H9 (cell line): ENCODE data around the gene SNTG2. TPM values are rescaled to one million over a fixed set of nuclear protein-coding genes. Genes with fewer than 3 reads are reported as not detected.
"Not testable (repeated sequence)": the region's sequence is repeated elsewhere in the genome, so short reads cannot be mapped to it uniquely, and the experiment has no call there.

Experiments used
- DNase-seq: peaks from one replicate; pipeline ENCODE4 v3.0.0-alpha.2; 2017
- H2AFZ ChIP-seq: one replicate; pipeline ENCODE4 v1.6.1; 2013; ENCODE audit warnings: mild to moderate bottlenecking, low read length, control low read depth, moderate library complexity
- H2AK5ac ChIP-seq: 2 replicates; pipeline ENCODE4 v1.6.1; 2013; ENCODE audit warnings: low read length, control low read depth, mixed read lengths; ENCODE audit not compliant: insufficient read length
- H2BK120ac ChIP-seq: one replicate; pipeline ENCODE4 v1.6.1; 2013; ENCODE audit warnings: low read depth, mild to moderate bottlenecking, low read length, control low read depth, inconsistent platforms; ENCODE audit not compliant: poor library complexity, severe bottlenecking
- H2BK12ac ChIP-seq: 2 replicates; pipeline ENCODE4 v1.6.1; 2013; ENCODE audit warnings: low read length, control low read depth, mixed read lengths, low read depth; ENCODE audit not compliant: insufficient read length
- H2BK15ac ChIP-seq: 2 replicates; pipeline ENCODE4 v1.6.1; 2013; ENCODE audit warnings: low read depth, low read length, control low read depth
- H2BK20ac ChIP-seq: one replicate; pipeline ENCODE4 v1.6.1; 2013; ENCODE audit warnings: low read depth, mild to moderate bottlenecking, low read length, control low read depth, inconsistent platforms; ENCODE audit not compliant: poor library complexity, severe bottlenecking
- H2BK5ac ChIP-seq: 2 replicates; pipeline ENCODE4 v1.6.1; 2013; ENCODE audit warnings: low read length, control low read depth, mixed read lengths; ENCODE audit not compliant: insufficient read length
- H3K14ac ChIP-seq: 2 replicates; pipeline ENCODE4 v1.6.1; 2013; ENCODE audit warnings: low read length, control low read depth; ENCODE audit not compliant: insufficient read depth
- H3K18ac ChIP-seq: 2 replicates; pipeline ENCODE4 v1.6.1; 2013; ENCODE audit warnings: low read depth, mild to moderate bottlenecking, mixed read lengths, low read length, control low read depth; ENCODE audit not compliant: insufficient read length
- H3K23ac ChIP-seq: 2 replicates; pipeline ENCODE4 v1.6.1; 2013; ENCODE audit warnings: low read length, control low read depth, mixed read lengths, low read depth; ENCODE audit not compliant: insufficient read length
- H3K23me2 ChIP-seq: 2 replicates; pipeline ENCODE4 v1.6.1; 2013; ENCODE audit warnings: low read depth, mild to moderate bottlenecking, mixed read lengths, low read length, control low read depth; ENCODE audit not compliant: insufficient read length, poor library complexity, severe bottlenecking
- H3K27ac ChIP-seq: 2 replicates; pipeline ENCODE4 v1.5.1; 2013; ENCODE audit warnings: low read length, control low read depth, mixed read lengths, low read depth; ENCODE audit not compliant: insufficient read length
- H3K27me3 ChIP-seq: 2 replicates; pipeline ENCODE4 v1.6.1; 2013; ENCODE audit warnings: low read length, control low read depth, inconsistent platforms; ENCODE audit not compliant: insufficient read depth
- H3K4ac ChIP-seq: 2 replicates; pipeline ENCODE4 v1.6.1; 2013; ENCODE audit warnings: low read depth, mild to moderate bottlenecking, control low read depth, inconsistent platforms, low read length, moderate library complexity
- H3K4me1 ChIP-seq: 2 replicates; pipeline ENCODE4 v1.6.1; 2013; ENCODE audit warnings: low read length, control low read depth, inconsistent platforms; ENCODE audit not compliant: insufficient read depth
- H3K4me2 ChIP-seq: 2 replicates; pipeline ENCODE4 v1.6.1; 2013; ENCODE audit warnings: low read length, control low read depth, mixed read lengths; ENCODE audit not compliant: insufficient read length, insufficient read depth
- H3K56ac ChIP-seq: 2 replicates; pipeline ENCODE4 v1.6.1; 2013; ENCODE audit warnings: low read depth, mild to moderate bottlenecking, mixed read lengths, low read length, control low read depth; ENCODE audit not compliant: insufficient read length
- H3K79me1 ChIP-seq: 2 replicates; pipeline ENCODE4 v1.6.1; 2013; ENCODE audit warnings: low read depth, mild to moderate bottlenecking, moderate library complexity, low read length, control low read depth, inconsistent platforms; ENCODE audit not compliant: insufficient read depth, poor library complexity, severe bottlenecking
- H3K79me2 ChIP-seq: 2 replicates; pipeline ENCODE4 v1.6.1; 2013; ENCODE audit warnings: low read length, control low read depth, inconsistent platforms; ENCODE audit not compliant: insufficient read depth
- H3K9ac ChIP-seq: 2 replicates; pipeline ENCODE4 v1.6.1; 2013; ENCODE audit warnings: low read length, control low read depth, mixed read lengths; ENCODE audit not compliant: insufficient read length; ENCODE audit errors: extremely low read depth
- H3K9me3 ChIP-seq: one replicate; pipeline ENCODE4 v1.6.1; 2013; ENCODE audit warnings: low read depth, low read length, inconsistent platforms; ENCODE audit not compliant: control insufficient read depth
- H3T11ph ChIP-seq: one replicate; pipeline ENCODE4 v1.6.1; 2013; ENCODE audit warnings: mild to moderate bottlenecking, low read length, control low read depth, inconsistent platforms
- H4K20me1 ChIP-seq: one replicate; pipeline ENCODE4 v1.6.1; 2013; ENCODE audit not compliant: control insufficient read depth, insufficient read length, insufficient read depth
- H4K5ac ChIP-seq: 2 replicates; pipeline ENCODE4 v1.6.1; 2013; ENCODE audit warnings: low read depth, mild to moderate bottlenecking, mixed read lengths, low read length, control low read depth; ENCODE audit not compliant: insufficient read length
- H4K8ac ChIP-seq: replicated peaks from 2 replicates; pipeline ENCODE4 v1.6.1; 2013; ENCODE audit warnings: low read length, control low read depth, mixed read lengths, low read depth; ENCODE audit not compliant: insufficient read length
- H4K91ac ChIP-seq: 2 replicates; pipeline ENCODE4 v1.6.1; 2013; ENCODE audit warnings: low read depth, mild to moderate bottlenecking, moderate library complexity, mixed read lengths, low read length, control low read depth; ENCODE audit not compliant: insufficient read length
- H3K27ac Mint-ChIP-seq, 3 experiments: 2 replicates in 2 of 3; 3 replicates in 1 of 3; pipeline ENCODE4 v1.8.0; 2020 to 2021; ENCODE audit warnings: mixed read lengths in 3 of 3, mild to moderate bottlenecking in 1 of 3, moderate library complexity in 1 of 3
- H3K27me3 Mint-ChIP-seq: 2 replicates; pipeline ENCODE4 v1.8.0; 2021; ENCODE audit warnings: low read depth, mild to moderate bottlenecking, moderate library complexity, mixed read lengths
- H3K36me3 Mint-ChIP-seq, 3 experiments: 2 replicates in 2 of 3; 3 replicates in 1 of 3; pipeline ENCODE4 v1.8.0; 2020 to 2021; ENCODE audit warnings: low read depth in 3 of 3, mixed read lengths in 3 of 3; ENCODE audit not compliant: insufficient read depth in 1 of 3
- H3K4me1 Mint-ChIP-seq, 2 experiments: 2 replicates each; pipeline ENCODE4 v1.8.0; 2020; ENCODE audit warnings: mixed read lengths in 2 of 2
- H3K4me3 Mint-ChIP-seq, 2 experiments: 2 replicates in 1 of 2; 3 replicates in 1 of 2; pipeline ENCODE4 v1.8.0; 2020 to 2021; ENCODE audit warnings: mild to moderate bottlenecking in 2 of 2, mixed read lengths in 2 of 2, moderate library complexity in 1 of 2
- H3K9me3 Mint-ChIP-seq, 2 experiments: 2 replicates in 1 of 2; 3 replicates in 1 of 2; pipeline ENCODE4 v1.8.0; 2020; ENCODE audit warnings: mild to moderate bottlenecking in 2 of 2, mixed read lengths in 2 of 2, moderate library complexity in 1 of 2
- CTCF ChIP-seq: fragments of 200-600 bp; sonication (generic); conservative IDR thresholded peaks from 3 replicates; pipeline ENCODE4 v1.8.0; 2021; ENCODE audit warnings: antibody characterized with exemption, mild to moderate bottlenecking
- WGBS: extraction: QIAGEN DNeasy Blood & Tissue Kit; methylation state at CpG from one replicate; pipeline ENCODE4 v1.1.7; 2013; ENCODE audit warnings: missing lambda C conversion rate, low lambda C conversion rate, mixed read lengths; ENCODE audit not compliant: insufficient read length; ENCODE audit errors: extremely low coverage; 5-methylcytosine and 5-hydroxymethylcytosine counted together
- total RNA-seq: library from RNA; stranded (reverse); gene quantifications from 2 replicates; pipeline ENCODE4 v1.2.1, GENCODE V29; 2021

The SNTG2 gene
- total RNA-seq, 1 experiment from 2014 or later: 13.2 TPM

DNA sequence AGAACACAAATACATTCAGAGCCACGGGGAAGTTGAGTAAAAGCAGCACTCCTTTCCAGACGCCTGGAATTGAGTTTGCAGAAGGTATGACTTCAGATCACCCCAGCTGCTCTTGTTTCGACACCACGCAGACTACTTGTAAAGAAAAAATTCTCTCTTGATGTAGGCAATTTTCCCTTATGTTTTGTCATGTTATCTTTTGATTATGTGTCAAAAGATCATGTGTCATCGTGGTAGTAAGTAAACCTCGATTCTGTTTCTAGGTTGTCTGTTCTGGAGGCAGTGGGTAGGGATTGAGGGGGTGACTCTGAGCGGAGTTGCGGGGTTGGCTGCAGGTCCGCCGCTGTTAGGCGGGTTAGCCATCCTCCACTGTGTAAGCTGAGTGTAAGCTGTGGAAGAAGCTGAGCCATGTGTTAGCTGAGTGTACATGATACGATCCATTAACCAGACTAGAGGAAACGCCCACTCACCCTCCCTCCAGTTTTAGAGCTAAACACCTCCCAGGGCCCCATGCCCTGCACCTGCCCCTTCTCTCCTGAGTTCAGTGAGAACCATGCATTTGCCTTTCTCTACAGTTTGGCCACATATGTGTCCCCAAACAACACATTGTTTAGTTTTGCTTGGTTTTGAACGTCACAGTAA, 181.8 kb downstream of the SNTG2 start:
- no peak for TF ChIP-seq CTCF
- H3K79me2 ChIP-seq: no peaks in the 10 kb centered on the region
- H2BK20ac ChIP-seq: no peak overlapping the region
- Mint-ChIP-seq H3K4me3 (no peak overlapping the region), H3K9me3 (0 out of 5 replicates have a peak, but pooled peaks cover 0 to 4% of the 10 kb centered on the region in 2 experiments), H3K36me3 (peaks cover 7 to 11% (median 7%) of the 10 kb centered on the region in 3 experiments; a peak in 6 of 7 replicates), H3K27me3 (no peaks in the 10 kb centered on the region), H3K4me1 (no peaks in the 10 kb centered on the region), H3K27ac (no peak overlapping the region)
- H3K4me2 ChIP-seq: no peak overlapping the region
- H2BK15ac ChIP-seq: no peak overlapping the region
- no peak overlapping the region for H3T11ph ChIP-seq
- DNase-seq: no peak
- H3K4ac ChIP-seq: no peak overlapping the region
- H2AFZ ChIP-seq: no peak overlapping the region
- H4K20me1 ChIP-seq: no peaks in the 10 kb centered on the region
- no peak overlapping the region for H3K23ac ChIP-seq
- no peaks in the 10 kb centered on the region for H3K9me3 ChIP-seq
- H2BK5ac ChIP-seq: no peak overlapping the region
- H3K56ac ChIP-seq: no peak overlapping the region
- no peaks in the 10 kb centered on the region for H3K27me3 ChIP-seq
- no peak overlapping the region for H4K5ac ChIP-seq
- no peak overlapping the region for H2BK120ac ChIP-seq
- H3K79me1 ChIP-seq: no peaks in the 10 kb centered on the region
- no peak overlapping the region for H4K8ac ChIP-seq
- no peak overlapping the region for H3K27ac ChIP-seq
- WGBS: no CpG with 5 or more reads among the region's 14 CpGs
- no peak overlapping the region for H4K91ac ChIP-seq
- no peak overlapping the region for H3K14ac ChIP-seq
- no peak overlapping the region for H2BK12ac ChIP-seq
- H2AK5ac ChIP-seq: no peak overlapping the region
- H3K9ac ChIP-seq: no peak overlapping the region
- no peak overlapping the region for H3K18ac ChIP-seq
- no peaks in the 10 kb centered on the region for H3K23me2 ChIP-seq
- H3K4me1 ChIP-seq: no peaks in the 10 kb centered on the region

- H3K23ac ChIP-seq, H3K9ac ChIP-seq, H3K9me3 ChIP-seq, H3K4me1 Mint-ChIP-seq, H3K4me1 ChIP-seq, H4K91ac ChIP-seq, H2BK120ac ChIP-seq, H3K4me2 ChIP-seq, H3K27me3 Mint-ChIP-seq, H2BK15ac ChIP-seq, H4K20me1 ChIP-seq, H2AK5ac ChIP-seq, H3T11ph ChIP-seq, H4K8ac ChIP-seq, H3K9me3 Mint-ChIP-seq, H3K79me1 ChIP-seq, H2BK5ac ChIP-seq, H3K4ac ChIP-seq, H3K27me3 ChIP-seq, H3K4me3 Mint-ChIP-seq, H2BK12ac ChIP-seq, H3K79me2 ChIP-seq, H2AFZ ChIP-seq, H3K23me2 ChIP-seq, DNase-seq, H3K56ac ChIP-seq, H3K27ac ChIP-seq, H4K5ac ChIP-seq, H2BK20ac ChIP-seq, H3K18ac ChIP-seq, H3K14ac ChIP-seq: not testable (repeated sequence)
- no CpG with 5 or more reads among the region's 16 CpGs for WGBS
- Mint-ChIP-seq H3K27ac (peak overlapping the region in 1 of 3 experiments; percentile 33; a peak in 2 of 7 replicates), H3K36me3 (peaks cover 7 to 11% (median 7%) of the 10 kb centered on the region in 3 experiments; a peak in 6 of 7 replicates)
Measured at GRCh38 chr2:1133896-1134295, 183.2 kb downstream of the SNTG2 start.
